HG03460 (cell line): Measurements from ENCODE around the gene C7orf33.
"Not testable (repeated sequence)": the region's sequence is repeated elsewhere in the genome, so short reads cannot be mapped to it uniquely, and the experiment has no call there.

Experiments
- ATAC-seq: cut with Tn5 transposase; IDR thresholded peaks from one replicate; pipeline ENCODE4 v1.9.1; 2021; ENCODE audit not compliant: unreplicated experiment

C7orf33 gene

DNA sequence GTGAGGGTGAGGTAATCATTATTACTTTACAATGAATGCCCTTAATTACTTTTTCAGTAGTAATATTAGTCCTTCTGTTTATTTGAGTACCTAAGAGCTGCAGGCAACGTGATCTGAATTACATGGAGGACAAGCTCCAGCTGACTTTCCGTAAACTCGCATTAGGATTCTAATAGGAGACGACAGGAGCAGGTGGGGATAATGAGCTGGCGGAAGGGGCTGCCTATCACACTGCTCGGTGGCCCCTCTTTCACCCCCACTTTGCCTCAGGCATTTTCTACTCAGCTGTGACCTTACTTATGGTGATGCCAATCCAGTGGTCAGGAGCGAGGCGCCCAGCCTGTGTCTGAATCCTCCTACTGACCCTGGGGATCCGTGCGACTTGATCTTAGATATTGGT is at the start of gene C7orf33:
Gene C7orf33 (plus strand): TSS at position 296 of the 400 bp plus-strand sequence. CDS start 160 bp downstream, outside the sequence.
- no peak for ATAC-seq

DNA sequence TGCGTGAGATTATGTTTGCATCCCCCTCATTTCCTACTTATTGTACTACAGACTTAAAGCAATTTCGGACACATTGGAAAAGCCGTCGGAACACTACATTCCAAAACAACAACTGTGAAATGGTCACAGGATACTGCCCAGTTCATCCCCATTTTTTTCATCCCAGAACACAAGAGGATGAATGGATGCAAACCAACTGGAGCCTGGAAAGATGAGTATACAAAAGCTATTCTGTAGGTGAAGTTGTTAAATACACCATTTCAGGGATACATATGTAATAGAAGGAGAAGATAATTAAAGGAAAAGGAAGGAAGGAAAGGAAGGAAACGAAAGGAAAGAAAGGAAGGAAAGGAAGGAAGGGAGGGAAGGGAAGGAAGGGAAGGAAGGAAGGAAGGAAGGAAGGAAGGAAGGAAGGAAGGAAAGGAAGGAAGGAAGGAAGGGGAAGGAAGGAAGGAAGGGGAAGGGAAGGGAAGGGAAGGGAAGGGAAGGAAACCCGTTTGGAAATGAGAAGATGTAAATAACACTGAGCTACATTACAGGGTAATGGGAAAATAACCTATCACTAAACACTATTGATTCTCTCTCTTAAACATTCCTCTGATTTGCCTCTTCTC is 48.6 kb upstream of the C7orf33 start:
- ATAC-seq: no peak

GRCh38 chr7:148543302-148543701 is 47.3 kb upstream of the C7orf33 start:
- ATAC-seq: no peak

DNA sequence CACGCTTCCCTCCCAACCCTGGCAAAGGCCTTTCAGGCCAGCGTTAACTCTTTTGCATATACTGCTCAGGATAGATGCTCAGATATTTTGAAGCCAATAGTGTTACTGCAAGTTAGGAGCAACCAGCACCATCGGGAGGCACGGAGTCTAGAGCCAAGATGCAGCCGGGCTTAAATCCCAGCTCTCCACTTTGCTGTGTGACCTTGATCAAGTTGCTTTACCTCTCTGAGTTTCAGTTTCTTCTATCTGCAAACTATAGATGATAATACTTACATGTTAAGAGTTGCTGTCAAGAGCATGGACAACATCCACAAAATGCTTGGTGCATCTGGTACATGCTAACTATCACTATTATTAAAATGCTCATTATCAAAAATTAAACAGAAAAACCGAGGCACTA is 45.4 kb upstream of the C7orf33 start:
- ATAC-seq: no peak

DNA sequence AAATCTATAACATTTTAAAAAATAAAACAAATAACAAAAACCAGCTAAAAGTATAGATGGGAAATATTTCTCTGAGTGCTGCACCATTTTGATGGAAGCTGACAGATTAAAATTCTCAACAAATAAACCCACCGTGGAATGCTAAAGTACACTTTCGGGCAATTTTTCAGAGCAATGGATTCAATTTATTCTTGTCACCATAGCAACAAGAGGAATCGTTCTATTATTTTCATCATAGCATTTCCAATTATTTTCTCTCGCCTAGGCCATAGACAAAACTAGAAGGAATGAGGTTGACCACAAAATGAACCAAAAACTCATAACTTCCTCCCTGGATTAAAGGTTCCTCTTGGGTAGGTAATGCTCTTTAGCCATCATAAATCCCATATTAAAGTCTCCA is 44.6 kb upstream of the C7orf33 start:
- ATAC-seq: no peak

- no peak for ATAC-seq
Observed at GRCh38 chr7:148546857-148547256, 43.7 kb upstream of the C7orf33 start.

DNA sequence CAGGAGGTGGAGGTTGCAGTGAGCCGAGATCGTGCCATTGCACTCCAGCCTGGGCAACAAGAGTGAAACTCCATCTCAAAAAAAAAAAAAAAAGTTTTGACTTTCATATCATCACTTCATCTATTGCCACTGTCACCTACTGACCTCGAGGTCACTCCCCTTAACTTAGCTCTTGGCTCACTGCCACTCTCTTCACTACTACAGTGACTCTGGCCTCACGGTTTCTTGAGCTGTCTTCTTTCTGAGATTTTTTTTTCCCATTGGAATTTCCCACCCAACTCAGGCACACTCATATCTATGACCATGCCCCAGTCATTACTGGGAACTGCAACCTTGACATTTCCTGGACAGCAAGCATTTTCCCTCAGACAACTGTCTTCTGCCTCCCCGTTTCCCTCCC is 42.6 kb upstream of the C7orf33 start:
- no peak for ATAC-seq

DNA sequence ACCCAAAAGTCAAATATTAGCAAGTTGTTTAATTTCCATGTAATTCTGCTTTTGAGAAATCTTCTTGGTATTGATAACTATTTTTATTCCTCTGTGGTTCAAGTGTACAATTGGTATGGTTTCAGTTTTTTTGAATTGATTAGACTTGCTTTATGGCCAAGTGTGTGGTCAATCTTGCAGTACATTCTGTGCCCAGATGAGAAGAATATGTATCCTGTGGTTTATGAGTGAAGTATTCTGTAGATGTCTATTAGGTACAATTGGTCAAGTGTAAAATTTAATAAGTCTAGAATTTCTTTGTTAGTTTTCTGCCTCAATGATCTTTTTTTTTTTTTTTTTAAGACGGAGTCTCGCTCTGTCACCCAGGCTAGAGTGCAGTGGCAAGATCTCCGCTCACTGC is 36.6 kb upstream of the C7orf33 start:
- ATAC-seq: no peak

- no peak for ATAC-seq
Observed at GRCh38 chr7:148556892-148557291, 33.7 kb upstream of the C7orf33 start.

- no peak for ATAC-seq
Observed at GRCh38 chr7:148558914-148559313, 31.7 kb upstream of the C7orf33 start.

DNA sequence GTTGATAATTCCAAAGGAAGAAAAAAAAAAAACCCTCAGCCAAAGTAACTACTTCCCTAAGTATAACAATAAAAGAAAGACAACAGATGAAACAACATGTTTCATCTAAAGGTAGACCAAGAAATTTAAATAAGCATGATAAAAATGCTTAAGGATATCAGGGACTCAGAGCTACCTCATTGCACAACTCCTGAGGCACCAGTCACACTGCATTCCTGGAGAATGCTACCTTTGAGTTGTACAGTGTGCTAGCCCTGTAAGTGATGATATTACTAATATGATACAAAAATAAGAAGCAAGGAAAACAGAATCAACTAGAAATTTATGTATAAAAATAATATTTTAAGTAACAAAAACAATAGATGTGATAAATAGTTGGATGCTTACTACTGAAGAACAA is 29.5 kb upstream of the C7orf33 start:
- no peak for ATAC-seq

DNA sequence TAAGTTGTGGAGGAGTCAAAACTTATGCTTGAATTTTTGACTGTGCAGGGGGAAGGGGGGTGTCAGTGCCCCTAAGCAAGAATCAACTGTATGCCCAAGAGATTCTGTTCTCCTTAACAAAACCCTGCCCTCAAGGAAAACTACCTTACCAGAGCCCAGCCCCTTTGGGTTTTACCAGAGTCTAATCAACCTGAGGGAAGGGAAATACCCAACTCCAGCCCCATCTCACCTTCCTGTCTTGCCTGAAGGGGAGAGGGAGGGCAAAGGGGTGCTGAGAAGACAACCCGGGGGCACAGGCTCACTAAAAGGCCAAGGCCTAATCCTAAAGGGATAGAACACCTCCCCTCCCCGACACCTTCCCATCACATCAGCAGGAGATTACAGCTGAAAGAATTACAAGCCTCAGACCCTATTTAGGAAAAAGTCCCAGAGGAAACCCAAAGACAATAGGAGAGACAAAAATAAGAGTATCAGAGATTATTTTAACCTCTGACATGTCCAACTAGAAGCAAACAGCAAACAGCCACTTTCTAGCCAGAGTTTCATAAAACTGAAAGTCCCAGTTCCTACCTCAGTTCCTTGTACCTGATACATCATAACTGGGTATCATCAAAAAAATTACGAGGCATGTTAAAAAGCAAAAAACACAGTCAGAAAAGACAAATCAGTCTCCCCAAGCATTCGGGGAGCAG is 26.8 kb upstream of the C7orf33 start:
- peak; percentile 24 for ATAC-seq

- ATAC-seq: peak; percentile 77
Observed at GRCh38 chr7:148564275-148564951, 26.2 kb upstream of the C7orf33 start.

DNA sequence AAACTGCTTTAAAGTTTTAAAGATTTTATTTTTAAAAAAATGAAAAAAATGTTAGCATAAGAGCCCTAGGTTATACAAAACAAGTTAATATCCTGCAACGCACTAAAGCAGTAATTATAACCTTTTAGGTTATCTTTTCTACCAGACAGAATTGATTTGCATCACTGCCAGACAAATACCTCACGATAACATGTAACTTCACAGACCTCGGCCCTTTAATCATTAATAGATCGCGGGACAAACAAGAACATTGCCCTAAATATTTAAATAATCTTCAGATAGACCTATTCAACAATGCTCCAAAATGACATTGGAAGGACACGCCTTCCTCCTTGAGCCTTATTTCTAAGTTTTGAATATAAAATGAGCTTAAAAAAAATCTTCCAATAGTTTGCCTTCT is 23.8 kb upstream of the C7orf33 start:
- no peak for ATAC-seq

GRCh38 chr7:148567524-148567923 is 23.0 kb upstream of the C7orf33 start:
- ATAC-seq: no peak

GRCh38 chr7:148570510-148570909 is 20.1 kb upstream of the C7orf33 start:
- no peak for ATAC-seq

- not testable (repeated sequence) for ATAC-seq
Observed at GRCh38 chr7:148570973-148571372, 19.6 kb upstream of the C7orf33 start.

DNA sequence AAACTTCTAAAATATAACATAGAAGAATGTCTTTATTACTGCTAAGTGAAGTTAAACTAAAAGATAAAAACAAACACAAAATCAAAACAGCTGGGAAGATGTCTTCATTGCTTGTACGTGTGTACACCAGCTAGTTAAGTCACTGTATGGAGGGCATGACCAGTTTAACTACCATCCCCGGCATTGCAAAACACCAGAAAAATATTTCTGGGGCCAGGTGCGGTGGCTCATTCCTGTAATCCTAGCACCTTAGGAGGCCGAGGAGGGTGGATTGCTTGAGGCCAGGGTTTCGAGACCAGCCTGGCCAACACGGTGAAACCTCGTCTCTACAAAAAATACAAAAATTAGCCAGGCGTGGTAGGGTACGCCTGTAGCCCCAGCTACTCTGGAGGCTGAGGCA is 19.2 kb upstream of the C7orf33 start:
- no peak for ATAC-seq

DNA sequence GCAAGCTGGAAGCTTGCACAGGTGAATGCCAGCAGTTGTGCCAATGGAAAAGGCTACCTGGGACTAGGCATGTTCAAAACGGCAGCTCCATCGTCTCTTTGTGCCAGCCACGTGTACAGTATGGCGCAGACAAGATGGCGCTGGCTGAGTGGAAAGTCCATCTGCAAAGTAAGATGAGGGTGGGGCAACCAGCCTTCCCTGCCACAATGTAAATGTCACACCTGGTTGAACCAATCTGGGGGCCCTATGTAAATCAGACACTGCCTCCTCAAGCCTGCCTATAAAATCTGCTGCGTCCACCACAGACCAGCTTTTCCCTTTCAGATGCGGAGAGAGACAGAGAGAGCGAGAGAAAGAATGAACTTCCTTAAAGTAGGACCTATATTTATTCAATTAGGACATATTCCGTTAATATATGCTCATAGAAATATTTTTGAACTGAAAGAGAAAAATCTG is 18.5 kb upstream of the C7orf33 start:
- ATAC-seq: no peak

GRCh38 chr7:148573581-148573980 is 17.0 kb upstream of the C7orf33 start:
- not testable (repeated sequence) for ATAC-seq

DNA sequence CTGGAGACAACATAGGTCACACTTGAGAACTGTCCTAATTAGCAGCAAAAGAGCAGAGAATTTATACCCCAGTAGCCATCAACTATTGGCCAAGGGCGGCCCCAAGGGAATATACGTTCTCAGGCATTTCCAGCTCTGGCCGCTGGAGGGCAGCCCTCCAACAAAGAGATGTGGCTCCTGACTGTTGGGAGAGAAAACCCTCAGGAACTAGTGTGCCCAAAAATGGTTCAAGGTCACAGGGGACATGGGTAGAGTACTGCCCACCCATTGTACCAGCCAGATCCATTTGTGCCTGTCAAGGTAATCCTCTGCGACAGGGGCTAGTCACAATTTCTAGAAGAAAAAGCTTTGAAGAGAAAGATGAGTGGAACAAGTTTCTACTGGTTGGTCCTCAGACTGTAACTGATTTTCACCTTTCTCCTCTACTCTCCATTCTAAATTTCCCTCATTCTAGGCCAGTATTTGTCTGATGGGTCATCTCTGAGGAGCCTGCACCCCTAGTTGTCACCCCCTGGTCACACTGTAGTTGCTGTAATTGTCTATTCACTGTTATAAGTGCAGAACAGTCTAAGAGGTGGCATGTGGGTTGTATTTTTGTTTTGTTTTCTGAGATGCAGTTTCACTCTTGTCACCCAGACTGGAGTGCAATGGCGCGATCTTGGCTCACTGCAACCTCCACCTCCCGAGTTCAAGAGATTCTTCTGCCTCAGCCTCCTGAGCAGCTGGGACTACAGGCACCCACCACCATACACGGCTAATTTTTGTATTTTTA is 14.7 kb upstream of the C7orf33 start:
- ATAC-seq: peak; percentile 81
